ENCODE measurements around the gene KCNK17.
"Not testable (repeated sequence)": the region's sequence is repeated elsewhere in the genome, so short reads cannot be mapped to it uniquely, and the experiment has no call there.

The KCNK17 gene

GRCh38 chr6:39289490-39289889 is 24.7 kb downstream of the KCNK17 start:
- DNase-seq (ENCODE audit: low spot score), result no peak
- no peak for TF ChIP-seq CTCF (IDR thresholded peaks at IDR 0.05; ENCODE audit: extremely low read depth, missing control alignments)

DNA sequence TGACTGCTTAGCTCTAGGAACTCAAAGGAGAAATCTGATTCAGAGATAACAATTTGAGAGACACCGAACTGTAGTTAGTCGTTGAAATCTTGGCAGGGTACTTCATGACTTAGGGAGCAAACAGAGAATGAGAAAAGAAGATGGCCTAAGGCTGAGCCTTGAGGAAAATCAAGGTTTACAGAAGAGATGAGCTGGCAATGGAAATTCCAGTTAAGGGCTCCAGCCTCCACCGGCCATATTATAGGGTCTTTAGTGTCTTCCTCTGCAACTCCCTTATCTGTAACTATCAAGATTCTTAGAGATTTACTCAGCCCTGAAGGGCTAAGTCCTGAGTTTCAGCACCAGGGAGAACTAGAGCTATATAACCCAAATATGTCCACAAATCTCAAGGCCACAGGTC is 26.6 kb downstream of the KCNK17 start:
- no peak for DNase-seq (ENCODE audit: low spot score)
- no peak for TF ChIP-seq CTCF (IDR thresholded peaks at IDR 0.05; ENCODE audit: extremely low read depth, missing control alignments)

GRCh38 chr6:39286596-39286995 is 27.6 kb downstream of the KCNK17 start:
- DNase-seq (ENCODE audit: low spot score), result not testable (repeated sequence)

DNA sequence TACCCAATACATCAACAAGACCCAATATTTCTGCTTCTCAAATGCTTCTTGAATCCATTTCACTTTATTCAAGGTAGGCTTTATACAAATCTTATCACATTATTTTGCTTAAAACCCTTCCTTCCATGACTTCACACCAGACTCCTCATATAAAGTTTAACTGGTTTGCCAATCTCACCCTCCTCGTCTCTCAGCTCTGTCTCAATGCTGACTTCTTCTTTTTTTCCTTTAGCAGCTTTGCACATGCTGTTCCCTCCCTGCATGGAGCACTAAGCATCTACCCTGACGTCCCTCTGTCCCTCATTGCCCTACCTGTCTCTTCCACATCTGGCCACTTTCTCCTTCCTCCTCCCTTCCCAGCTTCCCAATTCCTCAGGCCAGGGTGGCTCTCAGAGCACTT is 31.4 kb downstream of the KCNK17 start:
- DNase-seq (ENCODE audit: low spot score), result no peak
- TF ChIP-seq CTCF (IDR thresholded peaks at IDR 0.05; ENCODE audit: extremely low read depth, missing control alignments), result no peak

- no peak for DNase-seq (ENCODE audit: low spot score)
- TF ChIP-seq CTCF (IDR thresholded peaks at IDR 0.05; ENCODE audit: extremely low read depth, missing control alignments), result no peak
These were observed 32.8 kb downstream of the KCNK17 start for GRCh38 chr6:39281312-39281980.

DNA sequence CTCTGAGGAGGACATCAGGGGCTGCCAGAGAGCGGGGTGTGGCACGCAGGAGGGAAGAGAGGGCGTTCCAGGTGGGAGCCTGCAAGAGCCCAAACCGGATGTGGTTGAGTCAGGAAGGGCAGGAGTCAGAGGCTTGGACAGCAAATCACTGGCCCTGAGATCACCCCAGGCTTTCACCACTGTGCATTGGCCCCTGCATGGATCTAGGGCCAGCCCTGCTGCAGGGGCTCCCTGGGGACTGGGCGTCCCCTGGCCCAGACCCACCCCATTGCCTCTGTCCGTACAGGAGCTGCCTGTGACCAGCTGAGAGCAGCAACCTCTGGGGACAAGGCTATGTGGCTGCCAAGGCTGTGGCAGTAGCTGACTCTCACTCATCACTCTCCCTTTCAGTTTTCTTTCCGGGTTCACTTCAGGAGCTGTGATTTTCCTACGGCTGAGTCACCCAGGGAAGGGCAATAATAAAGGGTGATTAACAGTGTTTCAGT is 33.9 kb downstream of the KCNK17 start:
- no peak for TF ChIP-seq CTCF (IDR thresholded peaks at IDR 0.05; ENCODE audit: extremely low read depth, missing control alignments)
- DNase-seq (ENCODE audit: low spot score), result no peak

DNA sequence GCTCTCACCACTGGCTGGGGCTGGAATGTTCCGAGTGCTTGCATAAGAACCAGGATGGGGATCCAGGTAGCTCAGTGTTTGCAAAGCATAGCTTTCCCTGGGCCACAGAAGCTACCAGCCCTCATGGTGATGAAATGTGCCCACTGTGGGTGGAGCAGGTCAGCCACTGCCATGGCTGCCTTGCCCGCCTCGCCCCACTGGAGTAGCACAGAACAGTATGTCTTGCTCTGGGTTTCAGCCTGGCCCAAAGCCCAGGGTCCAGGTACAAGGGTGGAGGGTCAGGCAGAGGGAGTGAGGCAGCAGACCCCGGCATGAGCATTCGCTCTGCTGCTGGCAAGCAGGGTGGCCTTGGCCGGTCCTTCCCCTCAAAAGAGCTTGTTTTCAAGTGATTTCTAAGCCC is 34.7 kb downstream of the KCNK17 start:
- no peak for DNase-seq (ENCODE audit: low spot score)
- TF ChIP-seq CTCF (IDR thresholded peaks at IDR 0.05; ENCODE audit: extremely low read depth, missing control alignments), result no peak

- no peak for TF ChIP-seq CTCF (IDR thresholded peaks at IDR 0.05; ENCODE audit: extremely low read depth, missing control alignments)
- DNase-seq (ENCODE audit: low spot score), result no peak
These were observed 37.7 kb downstream of the KCNK17 start for GRCh38 chr6:39276379-39276995.

Measured in GM20000 (cell line).